ENCODE measurements around the gene SALL3.

The SALL3 gene

GRCh38 chr18:78971511-78972245 is 7.9 kb upstream of the SALL3 start:
- Mint-ChIP-seq H3K27ac (no peak overlapping the region), H3K9me3 (no peaks in the 10 kb centered on the region), H3K4me1 (peaks cover 44% of the 10 kb centered on the region), H3K4me3 (no peak overlapping the region), H3K27me3 (ENCODE audit: low read depth, poor library complexity) (peaks cover 53% of the 10 kb centered on the region), H3K36me3 (ENCODE audit: low read depth) (no peaks in the 10 kb centered on the region)
- TF ChIP-seq CTCF (IDR thresholded peaks at IDR 0.05), result no peak
- no peak for DNase-seq

GRCh38 chr18:78972385-78972918 is 7.2 kb upstream of the SALL3 start:
- peak overlapping the region; percentile 74 for H3K4me3 Mint-ChIP-seq
- DNase-seq, result no peak
- peaks cover 48% of the 10 kb centered on the region for H3K4me1 Mint-ChIP-seq
- H3K27ac Mint-ChIP-seq, result no peak overlapping the region
- H3K27me3 Mint-ChIP-seq (ENCODE audit: low read depth, poor library complexity), result peaks cover 60% of the 10 kb centered on the region
- TF ChIP-seq CTCF (IDR thresholded peaks at IDR 0.05), result no peak
- no peaks in the 10 kb centered on the region for H3K9me3 Mint-ChIP-seq
- H3K36me3 Mint-ChIP-seq (ENCODE audit: low read depth), result no peaks in the 10 kb centered on the region

GRCh38 chr18:78972930-78973331 is 6.7 kb upstream of the SALL3 start:
- H3K36me3 Mint-ChIP-seq (ENCODE audit: low read depth), result no peaks in the 10 kb centered on the region
- no peaks in the 10 kb centered on the region for H3K9me3 Mint-ChIP-seq
- DNase-seq, result no peak
- H3K27ac Mint-ChIP-seq, result no peak overlapping the region
- H3K27me3 Mint-ChIP-seq (ENCODE audit: low read depth, poor library complexity), result peaks cover 65% of the 10 kb centered on the region
- H3K4me3 Mint-ChIP-seq, result peak overlapping the region; percentile 74
- H3K4me1 Mint-ChIP-seq, result peaks cover 50% of the 10 kb centered on the region
- TF ChIP-seq CTCF (IDR thresholded peaks at IDR 0.05), result no peak

- TF ChIP-seq CTCF (IDR thresholded peaks at IDR 0.05), result no peak
- Mint-ChIP-seq H3K4me3 (no peak overlapping the region), H3K27ac (no peak overlapping the region), H3K36me3 (ENCODE audit: low read depth) (no peaks in the 10 kb centered on the region), H3K9me3 (no peaks in the 10 kb centered on the region), H3K4me1 (peaks cover 56% of the 10 kb centered on the region), H3K27me3 (ENCODE audit: low read depth, poor library complexity) (peaks cover 71% of the 10 kb centered on the region)
- DNase-seq, result peak; percentile 41
Observed at GRCh38 chr18:78973357-78974083, 6.1 kb upstream of the SALL3 start.

GRCh38 chr18:78974115-78974761 is 5.4 kb upstream of the SALL3 start:
- no peak for TF ChIP-seq CTCF (IDR thresholded peaks at IDR 0.05)
- Mint-ChIP-seq H3K36me3 (ENCODE audit: low read depth) (no peaks in the 10 kb centered on the region), H3K27me3 (ENCODE audit: low read depth, poor library complexity) (peaks cover 73% of the 10 kb centered on the region), H3K4me1 (peaks cover 57% of the 10 kb centered on the region), H3K9me3 (no peaks in the 10 kb centered on the region), H3K27ac (no peak overlapping the region), H3K4me3 (peak overlapping the region; percentile 80)
- DNase-seq, result peak; percentile 60

Data from nephron progenitor cell (in vitro differentiated cells).